Measurements from ENCODE around the gene TTC32.

Gene TTC32

DNA sequence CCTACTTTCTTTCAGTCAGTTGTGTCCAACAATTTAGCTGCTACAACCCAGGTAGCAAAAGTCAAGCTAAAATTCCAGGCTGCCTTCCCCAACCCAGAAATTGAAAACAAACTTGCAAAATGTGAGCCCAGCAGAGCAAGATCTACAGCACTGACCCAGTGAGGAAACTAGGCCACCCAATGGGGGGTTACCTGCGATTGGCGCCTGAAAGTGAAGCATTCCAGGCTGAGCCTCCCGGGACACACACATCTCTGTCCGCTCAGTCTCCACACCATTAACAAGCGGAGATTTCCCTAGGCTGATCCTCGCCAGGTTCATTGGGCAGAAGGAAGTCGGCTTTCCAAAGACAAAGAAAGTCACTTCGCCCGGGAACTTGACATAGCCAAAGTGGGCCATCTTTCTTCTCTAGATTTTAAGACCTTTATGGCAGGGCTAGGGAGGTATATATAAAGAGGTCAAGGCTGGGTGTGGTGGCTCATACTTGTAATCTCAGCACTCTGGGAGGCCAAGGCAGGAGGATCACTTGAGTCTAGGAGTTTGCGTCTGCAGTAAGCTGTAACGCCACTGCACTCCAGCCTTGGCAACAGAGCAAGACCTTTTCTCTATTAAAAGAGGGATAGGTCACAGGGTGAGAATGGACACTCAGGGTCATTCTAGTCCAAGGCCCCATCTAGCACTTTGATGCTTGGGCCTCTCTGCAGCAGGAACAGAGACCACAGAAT is 53.6 kb downstream of the TTC32 start:
- DNase-seq: no peak

DNA sequence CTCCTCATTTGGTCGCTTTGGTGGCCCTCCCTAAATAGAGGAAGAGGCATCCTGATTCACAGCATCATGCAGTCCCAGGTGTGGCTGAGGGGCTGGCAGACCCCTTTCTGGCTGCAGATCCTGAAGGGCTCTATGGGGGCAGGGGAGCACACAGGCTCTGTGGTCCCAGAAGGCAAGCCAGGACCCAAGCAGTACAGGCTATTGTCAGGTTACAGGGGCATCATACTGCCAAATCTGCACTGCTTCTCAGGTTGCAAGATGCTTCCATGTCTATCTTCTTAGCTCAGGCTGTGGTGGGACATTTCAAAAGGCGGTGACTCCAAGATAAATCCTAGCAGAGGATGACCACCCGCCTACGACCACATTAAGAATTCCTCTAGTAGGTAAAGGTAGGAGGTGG is 54.3 kb downstream of the TTC32 start:
- no peak for DNase-seq

All from NCI-H1417 treated with DMSO at 0.1 percent for 48 hours (cell line).